Stimulated activated CD4-positive, alpha-beta T cell treated with anti-CD3 and anti-CD28 coated beads, Interleukin-12 subunit alpha, Interleukin-12 subunit beta, amount 100 ng/mL, for 4 hours (primary cell): ENCODE results near the gene CHTF8.

Source experiments
- DNase-seq: peaks from one replicate; pipeline ENCODE4 v3.0.0-alpha.2; 2020

Gene CHTF8

DNA sequence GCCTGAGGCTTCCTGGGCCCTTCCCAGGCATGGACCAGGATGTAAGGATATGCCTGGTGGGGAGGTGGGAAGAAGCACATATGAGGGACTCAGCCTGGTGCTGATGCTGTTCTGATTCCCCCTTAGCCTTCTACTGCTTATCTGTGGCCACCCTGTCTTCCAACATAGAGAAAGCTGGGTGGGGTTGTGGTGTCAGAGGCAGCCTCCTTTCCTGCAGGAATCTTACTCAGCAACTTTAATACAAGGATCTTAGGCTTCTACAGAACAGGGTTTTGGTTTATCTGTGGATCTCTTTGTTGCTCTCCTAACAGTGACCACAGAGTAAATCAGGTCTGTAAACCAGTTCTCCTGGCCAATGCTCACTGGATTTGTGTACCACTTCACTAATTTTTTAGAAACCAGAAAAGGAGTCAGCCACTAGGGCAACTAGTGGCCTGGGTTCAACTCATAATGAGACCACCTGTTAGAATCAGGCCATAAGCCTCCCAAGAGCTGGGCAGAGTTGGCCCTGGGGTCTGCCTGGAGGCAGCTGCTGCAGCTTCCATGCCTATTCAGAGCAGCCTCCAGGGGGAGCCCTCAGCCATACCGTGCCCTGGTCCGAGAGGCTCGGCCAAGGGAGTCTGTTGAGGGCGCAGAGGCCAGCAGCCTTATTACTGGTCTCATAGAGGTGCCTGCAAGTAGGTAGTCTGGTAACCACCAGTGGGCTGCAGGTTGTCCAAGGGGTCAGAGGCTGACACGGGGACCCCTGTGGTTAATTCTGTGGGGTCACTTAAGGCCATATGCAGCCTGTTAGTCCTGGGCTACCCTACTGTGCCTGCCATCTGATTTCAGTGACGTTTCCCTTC is 19.9 kb downstream of the CHTF8 start:
- DNase-seq, result peak; percentile 54

DNA sequence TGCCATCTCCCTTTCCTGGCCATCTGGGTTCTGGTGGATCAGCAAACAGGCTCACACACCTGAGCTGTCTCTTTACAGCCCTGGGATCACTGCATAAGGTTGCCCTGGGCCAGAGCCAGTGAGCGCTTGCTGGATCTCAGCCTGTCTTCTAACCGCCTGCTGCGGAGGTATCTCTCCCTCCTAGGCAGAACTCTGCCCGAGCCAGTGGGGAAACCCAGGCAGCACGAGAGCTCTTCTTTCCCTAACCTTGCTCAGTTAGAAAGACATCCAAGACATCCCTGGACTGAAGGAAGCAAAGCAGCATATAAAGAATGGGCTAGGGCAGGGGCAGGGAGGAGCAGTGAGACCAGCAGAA is 20.5 kb downstream of the CHTF8 start:
- DNase-seq, result no peak

DNA sequence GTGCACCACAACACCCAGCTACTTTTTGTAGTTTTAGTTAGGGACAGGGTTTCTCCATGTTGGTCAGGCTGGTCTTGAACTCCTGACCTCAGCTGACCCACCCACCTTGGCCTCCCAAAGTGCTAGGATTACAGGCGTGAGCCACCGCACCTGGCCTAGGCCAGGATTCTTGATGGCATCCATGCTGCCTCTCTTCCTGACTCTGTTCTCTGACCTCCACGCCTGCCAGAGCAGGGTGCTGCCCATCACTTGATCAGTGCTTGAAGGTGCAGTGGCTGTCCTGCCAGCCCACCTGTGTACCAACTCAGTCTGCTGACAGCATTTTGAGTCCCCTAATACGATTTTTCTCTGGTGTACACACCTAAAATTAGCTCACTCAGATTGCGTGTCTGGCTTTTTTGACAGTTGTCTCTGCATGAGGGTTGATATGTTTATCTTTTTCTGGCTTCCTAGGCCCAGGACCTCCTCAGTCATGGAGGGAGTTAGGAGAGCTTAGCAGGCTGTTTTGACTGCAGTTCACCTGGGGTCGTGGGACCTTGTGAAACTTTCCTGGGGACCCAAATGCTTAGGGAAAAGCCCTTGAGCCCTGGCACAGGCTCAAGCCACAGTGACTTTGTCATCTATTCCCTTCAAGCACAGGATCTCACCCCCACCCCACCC is 21.0 kb downstream of the CHTF8 start:
- no peak for DNase-seq

DNA sequence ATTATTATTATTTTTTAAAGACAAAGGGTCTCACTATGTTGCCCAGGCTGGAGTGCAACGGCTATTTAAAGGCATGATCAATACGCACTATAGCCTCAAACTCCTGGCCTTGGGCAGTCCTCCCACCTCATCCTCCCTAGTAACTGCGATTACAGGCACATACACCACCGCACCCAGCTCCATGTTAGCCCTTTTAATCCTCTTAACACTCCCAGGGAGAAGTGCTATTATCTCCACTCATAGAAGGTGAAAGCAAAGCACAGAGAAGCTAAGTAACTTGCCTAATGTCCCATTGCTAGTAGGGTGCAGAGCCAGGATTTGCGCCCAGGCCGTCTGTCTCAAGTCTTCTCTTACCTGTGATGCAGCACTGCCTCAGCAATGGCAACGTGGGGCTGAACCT is 22.0 kb downstream of the CHTF8 start:
- DNase-seq, result no peak

DNA sequence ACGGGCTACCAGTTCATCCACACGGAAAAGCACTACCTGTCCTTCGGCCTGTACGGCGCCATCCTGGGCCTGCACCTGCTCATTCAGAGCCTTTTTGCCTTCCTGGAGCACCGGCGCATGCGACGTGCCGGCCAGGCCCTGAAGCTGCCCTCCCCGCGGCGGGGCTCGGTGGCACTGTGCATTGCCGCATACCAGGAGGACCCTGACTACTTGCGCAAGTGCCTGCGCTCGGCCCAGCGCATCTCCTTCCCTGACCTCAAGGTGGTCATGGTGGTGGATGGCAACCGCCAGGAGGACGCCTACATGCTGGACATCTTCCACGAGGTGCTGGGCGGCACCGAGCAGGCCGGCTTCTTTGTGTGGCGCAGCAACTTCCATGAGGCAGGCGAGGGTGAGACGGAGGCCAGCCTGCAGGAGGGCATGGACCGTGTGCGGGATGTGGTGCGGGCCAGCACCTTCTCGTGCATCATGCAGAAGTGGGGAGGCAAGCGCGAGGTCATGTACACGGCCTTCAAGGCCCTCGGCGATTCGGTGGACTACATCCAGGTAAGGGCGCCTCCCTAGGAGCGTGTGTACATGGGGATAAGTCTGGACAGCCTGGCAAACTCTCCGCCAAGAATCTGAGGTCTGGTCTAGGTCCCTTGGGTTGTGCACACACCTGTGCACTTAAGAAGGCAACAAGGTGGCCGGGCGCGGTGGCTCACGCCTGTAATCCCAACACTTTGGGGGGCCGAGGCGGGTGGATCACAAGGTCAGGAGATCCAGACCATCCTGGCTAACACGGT is 22.7 kb downstream of the CHTF8 start:
- DNase-seq, result no peak

DNA sequence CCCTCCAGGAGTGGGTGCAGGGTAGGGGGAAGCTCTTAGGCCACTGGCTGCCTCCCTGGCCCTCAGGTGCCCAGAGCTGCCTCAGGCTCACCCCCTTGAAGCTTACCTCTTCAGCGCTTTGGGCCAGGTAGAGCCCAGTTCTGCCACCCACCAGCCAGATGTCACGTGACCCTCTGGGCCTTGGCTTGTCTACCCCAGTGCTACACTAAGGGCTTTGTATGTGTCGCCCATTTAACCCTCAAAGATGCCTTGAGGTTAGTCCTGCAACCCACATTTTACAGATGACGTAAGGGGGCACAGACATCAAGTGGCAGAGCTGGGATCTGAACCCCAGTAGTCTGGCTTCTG is 23.5 kb downstream of the CHTF8 start:
- DNase-seq, result no peak

DNA sequence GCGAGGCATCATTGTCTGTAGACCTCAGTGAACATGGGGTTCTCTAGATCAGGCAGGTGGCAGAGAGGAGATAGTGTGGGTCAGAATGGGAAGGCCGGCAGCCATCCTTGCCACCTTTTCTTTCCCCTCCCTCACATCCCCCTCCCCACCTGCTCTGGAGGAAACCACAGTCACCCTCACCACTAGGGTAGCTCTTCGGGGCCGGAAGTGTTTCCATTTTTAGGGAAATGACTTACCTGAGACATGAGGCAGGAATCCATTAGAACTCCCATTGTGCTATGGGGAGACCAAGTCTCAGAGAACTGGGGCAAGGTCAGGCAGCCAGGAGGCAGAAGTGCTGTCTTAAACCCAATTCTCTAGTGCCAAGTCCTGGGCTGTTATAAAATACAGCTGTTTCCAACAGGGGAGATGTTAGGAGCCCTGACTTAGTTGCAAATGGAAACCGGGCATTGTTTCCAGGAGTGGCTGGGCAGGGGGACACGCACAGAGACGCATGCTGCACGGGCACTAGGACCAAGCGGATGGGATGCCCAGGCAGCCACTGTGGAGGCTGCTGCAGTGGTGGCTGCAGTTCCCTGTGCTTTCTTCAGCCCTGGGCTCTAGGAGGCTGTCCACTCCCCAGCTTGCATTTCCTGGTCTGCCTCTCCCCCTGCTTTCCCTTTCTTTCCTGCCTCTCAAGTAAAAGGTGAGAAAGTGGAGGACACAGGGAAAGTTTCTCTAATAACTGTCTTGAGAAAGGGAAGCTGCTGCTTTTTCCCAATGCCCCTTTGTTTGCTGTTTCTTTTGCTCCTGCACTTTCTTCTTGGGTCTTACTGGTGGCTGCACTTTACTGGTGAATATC is 24.1 kb downstream of the CHTF8 start:
- DNase-seq, result no peak

DNA sequence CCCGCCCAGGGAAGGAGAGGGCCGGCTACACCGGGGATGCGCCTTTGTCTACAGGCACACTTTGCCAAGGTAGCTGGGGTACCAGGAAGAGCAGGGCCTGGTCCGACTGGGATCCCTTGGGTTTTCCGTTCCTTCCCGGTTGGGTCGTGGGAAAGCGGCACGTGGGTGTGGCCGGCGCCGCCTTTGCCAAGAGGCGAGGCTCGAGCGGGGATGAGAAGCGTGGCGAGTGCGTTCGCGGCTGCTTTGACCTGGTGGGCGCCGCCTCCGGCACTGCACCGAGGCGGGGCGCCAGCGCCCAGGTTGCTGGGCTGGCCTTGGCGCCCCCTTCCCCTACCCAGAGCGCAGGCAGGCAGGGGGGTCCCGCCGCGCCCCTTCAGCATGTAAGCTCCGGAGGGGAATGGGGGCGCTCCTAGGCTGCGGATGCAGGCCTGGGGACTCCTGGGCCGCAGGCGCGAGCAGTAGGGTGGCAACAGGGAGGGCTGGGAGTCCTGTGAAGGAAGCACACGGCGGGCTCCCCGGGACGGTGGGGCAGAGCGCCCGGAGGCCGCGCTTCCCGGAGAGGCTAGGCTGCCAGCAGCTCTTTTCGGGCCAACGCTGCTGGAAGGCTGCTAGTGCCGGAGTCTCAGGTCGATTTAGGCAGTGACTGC is 24.9 kb downstream of the CHTF8 start:
- no peak for DNase-seq

DNA sequence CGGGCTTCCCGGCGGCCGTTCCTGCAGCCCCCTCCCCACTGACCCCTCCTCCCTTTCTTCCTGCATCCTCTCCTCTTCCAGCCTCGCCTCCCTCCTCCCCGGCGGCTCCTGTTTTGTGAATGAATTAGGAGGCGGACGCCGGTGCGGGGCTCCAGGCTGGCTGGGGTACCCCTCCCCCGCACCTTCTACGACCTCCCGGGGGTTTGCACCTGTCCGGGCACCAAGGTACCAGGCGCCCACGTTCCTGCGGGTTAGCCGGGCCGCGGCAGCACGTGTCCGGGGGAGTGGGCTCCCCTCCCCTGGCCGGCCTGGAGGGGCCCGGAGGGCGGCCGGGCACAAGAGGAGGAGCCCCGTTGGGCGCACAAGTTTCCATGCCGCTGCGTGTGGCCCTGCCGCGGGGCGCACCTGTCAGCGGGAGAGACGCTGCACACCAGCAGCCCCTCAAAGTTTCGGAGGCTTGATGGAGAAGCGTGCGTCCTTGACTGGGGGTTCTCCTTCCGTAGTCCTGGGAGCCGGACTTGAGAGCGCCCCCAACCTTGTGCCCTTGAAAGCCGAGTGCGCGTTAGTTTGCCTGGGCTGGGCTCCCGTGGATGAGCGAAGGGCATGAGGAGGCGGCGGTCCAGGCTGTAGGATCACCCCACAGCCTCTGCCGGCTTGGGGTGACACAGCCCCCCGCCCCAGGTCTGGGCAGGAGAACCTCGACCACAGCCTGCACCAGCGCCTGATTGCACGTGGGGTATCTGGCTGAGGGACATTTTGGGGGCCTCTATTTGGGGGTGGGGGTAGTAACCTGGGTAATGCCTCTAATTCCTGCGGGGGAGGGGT is 25.7 kb downstream of the CHTF8 start:
- DNase-seq, result no peak

DNA sequence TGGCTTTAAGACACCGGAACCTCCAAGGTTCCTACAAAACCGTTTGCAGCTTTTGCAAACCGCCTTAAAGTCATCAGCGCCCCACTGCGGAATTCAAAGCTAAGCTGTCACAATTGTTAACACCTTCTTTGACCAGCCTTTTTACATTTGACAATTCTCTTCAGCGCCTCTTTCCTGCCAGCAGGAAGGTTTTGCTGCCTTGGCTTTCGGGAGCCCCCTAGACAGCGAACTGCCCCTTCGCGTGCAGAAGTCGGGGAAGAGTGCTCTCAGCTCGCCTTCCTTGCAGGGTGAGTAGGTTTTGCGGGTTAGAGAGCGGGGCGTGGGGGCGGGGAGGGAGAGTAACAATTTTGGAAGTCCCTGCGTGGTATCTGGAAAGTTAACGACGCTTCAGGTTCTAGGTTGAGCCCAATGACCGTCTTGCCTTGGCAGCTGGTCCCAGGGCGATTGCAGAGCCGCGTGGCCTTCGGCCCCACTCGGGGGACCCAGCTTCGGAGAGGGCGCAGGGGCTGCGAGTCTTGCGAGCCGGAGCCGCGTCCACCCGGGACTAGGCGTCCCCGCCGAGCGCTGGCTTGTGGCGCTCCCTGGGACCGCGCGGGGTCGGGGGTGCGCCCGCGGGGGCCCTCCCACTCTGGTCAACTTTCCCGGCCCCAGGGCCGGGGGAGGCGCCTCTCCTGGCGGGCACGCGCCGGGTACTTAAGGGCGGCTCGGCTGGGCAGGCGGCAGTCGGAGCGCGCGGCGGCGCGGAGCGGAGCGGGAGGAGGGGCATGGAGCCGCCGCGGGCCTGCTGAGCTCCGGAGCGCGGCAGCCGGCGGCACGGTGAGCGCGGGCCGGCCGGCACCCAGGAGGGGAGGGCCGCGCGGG is 26.7 kb downstream of the CHTF8 start, which contains the start of gene HAS3:
TSS of gene HAS3 (plus strand) at position 153 of the 861 bp plus-strand sequence. CDS start 3,743 bp downstream, outside the sequence.
- peak; percentile 25 for DNase-seq

DNA sequence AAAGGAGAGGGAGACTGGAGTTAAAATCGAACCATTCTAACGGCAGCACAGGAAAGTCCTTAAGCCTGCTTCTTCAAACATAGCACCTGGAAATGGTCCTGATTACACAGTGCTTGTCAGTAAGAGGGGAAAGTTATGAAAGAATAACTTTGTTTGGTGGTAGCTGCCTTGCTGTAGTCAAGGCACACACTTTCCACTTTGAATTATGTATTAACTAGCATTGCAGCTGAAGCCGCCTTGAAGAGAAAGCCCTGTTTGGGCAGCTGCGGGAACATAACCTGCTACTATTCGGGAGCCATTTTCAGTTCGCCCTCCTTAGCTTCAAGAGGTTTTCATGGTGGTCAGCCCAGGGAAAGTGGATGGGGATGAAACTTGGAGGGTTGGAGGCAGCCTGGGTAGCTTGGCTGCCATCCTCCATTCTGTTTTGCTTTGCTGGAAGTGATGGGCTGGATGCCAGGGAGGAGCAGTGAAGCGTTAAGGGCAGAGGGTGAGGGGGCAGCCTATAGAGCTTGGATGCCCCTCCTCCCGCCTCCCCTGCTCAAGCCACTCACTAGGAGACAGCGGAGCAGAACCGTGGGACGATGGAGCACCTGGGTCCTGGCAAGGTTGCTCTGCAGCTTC is 32.2 kb downstream of the CHTF8 start:
- DNase-seq, result no peak

DNA sequence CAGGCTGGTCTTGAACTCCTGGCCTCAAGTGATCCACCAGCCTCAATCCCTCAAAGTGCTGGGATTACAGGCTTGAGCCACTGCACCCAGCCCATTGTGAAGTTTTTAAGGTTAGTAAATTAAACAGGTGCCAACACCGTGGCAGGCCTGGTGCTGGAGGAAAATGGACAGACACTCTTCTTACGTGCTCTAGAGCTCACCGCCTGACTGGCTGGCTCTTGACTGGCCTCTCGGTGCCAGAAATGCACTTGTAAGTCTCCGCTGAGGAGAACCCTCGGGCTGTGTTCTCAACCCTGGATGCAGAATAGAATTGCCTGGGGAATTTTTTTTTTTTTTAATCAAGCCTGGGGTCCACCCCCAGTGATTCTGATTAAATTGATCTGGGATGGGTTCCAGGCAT is 37.2 kb downstream of the CHTF8 start:
- DNase-seq, result no peak

DNA sequence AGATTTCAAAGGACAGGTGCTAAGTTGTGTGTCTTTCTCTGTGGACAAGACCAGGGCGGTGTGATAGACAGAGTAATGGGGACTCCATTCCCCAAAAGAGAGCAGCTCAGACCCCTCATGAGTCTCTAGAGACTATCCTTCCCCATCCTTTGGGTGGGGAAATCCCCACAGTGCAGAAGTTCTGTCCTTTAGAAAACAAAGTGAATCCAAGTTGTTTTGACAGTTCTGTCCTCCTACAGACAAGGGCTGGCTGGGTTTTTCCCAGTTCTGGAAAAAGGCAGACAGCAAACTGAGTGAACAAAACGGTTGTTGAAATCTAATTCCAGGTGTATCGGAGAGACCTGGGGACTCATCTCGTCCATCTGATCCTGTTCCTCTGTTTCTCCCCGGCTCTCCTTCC is 37.9 kb downstream of the CHTF8 start:
- no peak for DNase-seq

DNA sequence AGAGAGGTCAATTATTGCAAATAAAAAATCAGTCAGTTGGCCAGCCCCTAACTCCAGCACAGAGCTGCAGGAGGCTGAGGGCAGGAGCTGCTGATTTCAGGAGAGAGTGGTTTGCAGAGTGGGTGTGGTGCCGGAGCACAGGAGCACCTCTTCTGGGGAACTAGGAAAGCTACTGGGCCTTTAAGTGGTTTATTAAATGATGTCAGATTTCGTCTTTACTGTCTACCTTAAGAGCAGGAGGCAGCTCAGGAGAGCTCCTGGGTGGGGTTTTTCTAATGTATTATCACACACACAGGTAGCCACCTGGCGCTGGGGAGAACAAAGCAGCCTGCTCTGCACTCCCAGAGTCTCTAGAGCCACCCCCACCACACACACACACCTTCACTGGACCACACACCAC is 38.4 kb downstream of the CHTF8 start:
- DNase-seq, result no peak

DNA sequence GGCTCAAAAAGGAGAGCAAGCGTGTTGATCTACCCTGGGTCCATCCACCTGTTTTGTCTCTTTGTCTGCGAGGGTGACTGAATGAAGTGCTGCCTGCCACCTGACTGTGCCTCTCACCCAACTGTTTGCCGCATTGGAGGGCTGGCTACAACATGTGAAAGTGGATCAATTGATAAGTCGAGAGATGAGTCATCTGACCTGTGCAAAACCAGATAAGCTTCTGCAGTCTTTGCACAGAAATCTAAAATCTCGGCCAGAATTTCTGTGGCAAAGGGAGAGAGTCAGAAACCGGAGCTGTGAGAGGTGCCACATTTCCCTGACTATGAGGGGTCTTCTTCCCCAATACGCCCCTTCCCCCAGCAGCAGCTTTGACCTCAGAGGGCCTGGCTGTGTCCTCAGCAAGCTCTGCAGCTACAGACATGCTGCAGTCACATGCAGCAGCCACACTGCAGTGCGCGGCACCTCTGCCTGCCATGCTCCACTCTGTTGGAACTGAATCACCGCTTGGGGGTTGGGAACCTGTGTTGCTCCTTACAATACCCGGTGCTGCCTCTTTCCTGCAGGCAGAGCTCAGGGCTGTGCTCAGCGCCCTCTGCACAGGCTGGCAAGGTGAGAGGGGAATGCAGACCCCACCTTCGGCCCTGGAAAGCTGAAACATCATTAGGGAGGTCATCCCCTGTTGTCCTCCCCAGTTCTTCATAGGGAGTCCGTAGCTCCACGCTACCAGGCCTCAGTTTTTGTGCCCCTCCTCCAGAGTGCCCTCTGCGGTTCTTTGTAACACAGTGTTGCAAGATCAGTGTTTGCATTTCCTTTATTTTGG is 43.1 kb downstream of the CHTF8 start:
- no peak for DNase-seq

DNA sequence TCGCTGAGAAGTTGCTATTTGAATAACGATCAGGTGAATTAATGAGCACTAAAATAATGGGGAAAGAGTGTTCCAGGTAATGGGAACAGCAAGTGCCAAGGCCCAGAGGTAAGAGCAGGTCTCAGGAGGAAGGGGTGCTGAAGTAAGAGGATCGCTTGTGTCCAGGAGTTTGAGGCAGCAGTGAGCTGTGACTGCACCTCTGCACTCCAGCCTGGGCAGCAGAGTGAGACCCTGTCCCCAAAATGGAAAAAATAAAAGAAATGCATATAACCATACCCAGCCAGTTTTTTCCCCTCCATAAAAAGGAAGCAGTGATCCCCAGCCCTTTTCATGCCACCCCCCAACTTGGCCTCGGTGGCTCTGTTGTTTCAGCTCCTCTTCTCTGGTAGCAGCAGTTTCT is 43.7 kb downstream of the CHTF8 start:
- DNase-seq, result no peak

DNA sequence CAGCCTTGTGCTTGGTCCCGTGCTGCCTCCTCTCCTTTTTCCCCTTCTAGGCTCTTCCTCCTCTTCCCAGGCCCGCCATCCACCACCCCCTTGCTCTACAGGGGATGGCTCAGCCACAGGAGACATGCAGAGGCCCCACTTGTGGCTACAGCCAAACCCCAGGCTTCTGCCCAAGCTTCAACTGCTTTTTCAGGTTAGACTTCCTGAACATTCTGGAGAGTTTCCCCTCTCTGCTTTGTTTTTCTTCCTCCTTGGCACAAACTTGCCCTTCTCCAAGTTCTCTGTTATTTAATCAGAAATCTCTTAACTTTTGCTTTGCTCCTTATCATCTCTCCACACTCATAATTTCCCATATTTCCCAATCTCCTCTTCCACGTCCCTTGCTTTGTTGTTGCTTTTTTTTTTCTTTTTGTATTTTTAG is 45.2 kb downstream of the CHTF8 start:
- DNase-seq, result no peak

DNA sequence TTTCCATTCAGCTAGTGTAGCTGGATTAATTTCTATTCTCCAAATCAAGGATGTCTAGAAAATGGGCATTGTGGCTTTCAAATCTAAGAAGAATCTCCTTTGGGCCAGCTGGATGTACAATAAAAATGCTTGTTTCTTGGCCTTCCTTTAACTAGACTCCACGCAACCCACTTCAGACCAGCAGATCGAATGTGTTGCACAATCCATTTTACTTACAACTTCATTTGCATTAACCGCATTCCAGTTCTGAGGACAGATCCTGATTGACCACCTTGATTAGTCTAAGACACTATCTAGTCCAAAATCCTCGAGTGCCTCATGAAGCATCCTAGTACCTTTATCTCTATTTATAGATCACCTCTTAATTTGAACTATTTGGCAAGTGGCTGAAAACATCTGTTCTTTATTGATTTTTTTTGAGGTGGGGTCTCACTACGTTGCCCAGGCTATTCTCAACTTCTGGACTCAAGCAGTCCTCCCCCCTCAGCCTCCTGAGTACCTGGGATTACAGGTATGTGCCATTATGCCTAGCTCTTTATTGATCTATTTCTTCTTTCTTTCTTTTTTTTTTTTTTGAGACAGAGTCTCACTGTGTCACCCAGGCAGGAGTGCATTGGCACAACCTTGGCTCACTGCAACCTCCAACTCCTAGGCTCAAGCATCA is 47.2 kb downstream of the CHTF8 start:
- no peak for DNase-seq
